ENCODE results near the gene CDC73.

Gene CDC73

DNA sequence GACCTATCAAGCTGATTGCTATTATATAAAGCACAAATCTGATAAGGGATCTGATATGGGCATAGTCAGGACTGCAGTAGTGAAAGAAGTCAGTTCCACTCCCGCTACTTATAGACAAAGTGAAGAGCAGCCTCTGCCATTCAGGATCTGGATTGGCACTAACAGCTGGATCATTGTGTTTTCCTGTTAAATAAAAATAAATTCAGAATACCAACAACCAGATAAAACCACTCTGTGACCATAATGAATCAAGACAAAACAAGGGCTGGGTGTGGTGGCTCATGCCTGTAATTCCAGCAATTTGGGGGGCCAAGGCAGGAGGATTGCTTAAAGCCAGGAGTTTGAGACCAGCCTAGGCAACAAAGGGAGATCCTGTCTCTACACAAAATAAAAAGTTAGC lies 11.6 kb upstream of the CDC73 start:
- H3K4me1 Mint-ChIP-seq, result peaks cover 5% of the 10 kb centered on the region
- TF ChIP-seq, protein P1, sequence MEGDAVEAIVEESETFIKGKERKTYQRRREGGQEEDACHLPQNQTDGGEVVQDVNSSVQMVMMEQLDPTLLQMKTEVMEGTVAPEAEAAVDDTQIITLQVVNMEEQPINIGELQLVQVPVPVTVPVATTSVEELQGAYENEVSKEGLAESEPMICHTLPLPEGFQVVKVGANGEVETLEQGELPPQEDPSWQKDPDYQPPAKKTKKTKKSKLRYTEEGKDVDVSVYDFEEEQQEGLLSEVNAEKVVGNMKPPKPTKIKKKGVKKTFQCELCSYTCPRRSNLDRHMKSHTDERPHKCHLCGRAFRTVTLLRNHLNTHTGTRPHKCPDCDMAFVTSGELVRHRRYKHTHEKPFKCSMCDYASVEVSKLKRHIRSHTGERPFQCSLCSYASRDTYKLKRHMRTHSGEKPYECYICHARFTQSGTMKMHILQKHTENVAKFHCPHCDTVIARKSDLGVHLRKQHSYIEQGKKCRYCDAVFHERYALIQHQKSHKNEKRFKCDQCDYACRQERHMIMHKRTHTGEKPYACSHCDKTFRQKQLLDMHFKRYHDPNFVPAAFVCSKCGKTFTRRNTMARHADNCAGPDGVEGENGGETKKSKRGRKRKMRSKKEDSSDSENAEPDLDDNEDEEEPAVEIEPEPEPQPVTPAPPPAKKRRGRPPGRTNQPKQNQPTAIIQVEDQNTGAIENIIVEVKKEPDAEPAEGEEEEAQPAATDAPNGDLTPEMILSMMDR (IDR thresholded peaks at IDR 0.05; ENCODE audit: unreplicated experiment in 3 of 3), result no peak
- H3K9me3 Mint-ChIP-seq, result no peaks in the 10 kb centered on the region
- peaks cover 5% of the 10 kb centered on the region for H3K27me3 Mint-ChIP-seq (ENCODE audit: low read depth)
- no peak overlapping the region for H3K4me3 Mint-ChIP-seq
- no peaks in the 10 kb centered on the region for H3K36me3 Mint-ChIP-seq (ENCODE audit: low read depth)
- H3K27ac Mint-ChIP-seq, result no peak overlapping the region

DNA sequence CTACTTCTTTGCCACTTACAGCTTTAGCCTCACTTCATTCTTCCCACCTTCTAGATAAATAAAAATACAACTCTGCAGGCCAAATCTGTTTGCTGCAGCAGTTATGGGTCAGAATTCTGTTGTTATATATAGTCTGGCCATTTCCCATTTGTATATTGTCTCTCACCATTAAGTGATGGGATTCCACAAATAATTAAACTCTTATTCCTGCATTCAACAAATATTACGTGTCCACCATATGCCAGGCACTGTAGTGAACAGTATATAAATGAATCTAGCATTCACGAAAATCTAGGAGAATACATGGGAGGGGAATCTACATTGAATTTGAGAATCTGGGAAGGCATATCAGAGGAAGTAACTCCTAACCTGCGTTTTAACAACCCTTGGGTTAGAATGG lies 11.0 kb upstream of the CDC73 start:
- Mint-ChIP-seq H3K4me3 (no peak overlapping the region), H3K4me1 (no peaks in the 10 kb centered on the region), H3K9me3 (no peaks in the 10 kb centered on the region), H3K27me3 (ENCODE audit: low read depth) (peaks cover 5% of the 10 kb centered on the region), H3K36me3 (ENCODE audit: low read depth) (no peaks in the 10 kb centered on the region), H3K27ac (no peak overlapping the region)
- TF ChIP-seq, protein P1 (IDR thresholded peaks at IDR 0.05; ENCODE audit: unreplicated experiment in 3 of 3), result no peak

DNA sequence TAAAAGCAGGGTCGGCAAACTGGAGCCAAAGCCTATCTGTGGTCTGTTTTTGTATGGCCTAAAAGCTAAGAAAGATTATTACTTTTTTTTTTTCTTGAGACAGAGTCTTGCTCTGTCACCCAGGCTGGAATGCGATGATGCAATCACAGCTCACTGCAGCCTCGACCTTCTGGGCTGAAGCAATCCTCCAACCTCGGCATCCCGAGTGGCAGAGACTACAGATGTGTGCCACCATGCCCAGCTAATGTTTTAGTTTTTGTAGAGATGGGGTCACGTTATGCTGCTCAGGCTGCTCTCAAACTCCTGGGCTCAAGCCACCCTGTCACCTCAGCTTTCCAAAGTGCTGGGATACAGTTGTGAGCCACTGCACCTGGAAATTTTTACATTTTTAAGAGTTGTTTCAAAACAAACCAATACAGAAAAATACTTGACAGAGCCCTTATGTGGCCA lies 10.2 kb upstream of the CDC73 start:
- H3K4me3 Mint-ChIP-seq, result no peak overlapping the region
- TF ChIP-seq, protein P1 (IDR thresholded peaks at IDR 0.05; ENCODE audit: unreplicated experiment in 3 of 3), result no peak
- no peaks in the 10 kb centered on the region for H3K36me3 Mint-ChIP-seq (ENCODE audit: low read depth)
- H3K4me1 Mint-ChIP-seq, result no peaks in the 10 kb centered on the region
- peaks cover 5% of the 10 kb centered on the region for H3K27me3 Mint-ChIP-seq (ENCODE audit: low read depth)
- peak overlapping the region; percentile 45 to 96 (median 90) for H3K27ac Mint-ChIP-seq
- no peaks in the 10 kb centered on the region for H3K9me3 Mint-ChIP-seq

DNA sequence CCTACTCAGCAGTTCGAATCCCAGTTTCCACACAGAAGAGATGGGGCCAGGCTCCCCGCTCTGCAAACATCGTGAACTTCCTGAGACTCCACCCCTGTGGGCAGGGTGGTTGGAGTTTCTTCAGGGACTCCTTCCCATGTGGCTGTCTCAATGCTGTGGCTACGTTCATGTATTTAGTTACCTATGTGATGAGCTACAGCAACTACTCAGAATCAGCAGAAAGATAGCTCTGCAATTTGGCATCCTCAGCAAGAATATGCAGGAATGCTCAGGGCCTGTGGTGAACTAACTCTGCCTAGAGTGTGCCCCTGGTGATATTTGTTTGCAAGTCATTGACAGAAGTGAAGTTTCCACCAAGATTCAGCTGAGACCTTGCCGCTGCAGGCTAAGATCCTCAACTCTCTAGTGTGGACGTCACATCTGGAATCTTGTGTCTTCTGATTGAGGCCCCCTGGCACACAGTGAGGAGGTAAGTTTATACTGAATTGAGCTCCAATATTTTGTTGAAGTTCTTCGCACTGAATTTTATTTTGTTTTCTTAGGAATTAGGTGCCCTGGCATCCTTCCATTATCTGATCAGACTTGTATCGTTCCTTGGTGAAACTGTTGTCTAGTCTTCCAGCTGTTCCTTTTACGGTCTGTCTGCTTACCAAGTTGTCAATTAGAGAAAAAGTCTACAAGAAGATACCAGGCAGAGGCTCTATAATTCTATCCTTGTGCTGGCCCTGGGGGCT lies 8.4 kb upstream of the CDC73 start:
- peak overlapping the region in 1 of 3 experiments; percentile 8 for H3K4me3 Mint-ChIP-seq
- no peaks in the 10 kb centered on the region for H3K36me3 Mint-ChIP-seq (ENCODE audit: low read depth)
- H3K27ac Mint-ChIP-seq, result peak overlapping the region in 2 of 3 experiments; percentile 54 to 69
- TF ChIP-seq, protein P1 (IDR thresholded peaks at IDR 0.05; ENCODE audit: unreplicated experiment in 3 of 3), result no peak
- no peaks in the 10 kb centered on the region for H3K9me3 Mint-ChIP-seq
- H3K27me3 Mint-ChIP-seq (ENCODE audit: low read depth), result peaks cover 5% of the 10 kb centered on the region
- H3K4me1 Mint-ChIP-seq, result no peaks in the 10 kb centered on the region

DNA sequence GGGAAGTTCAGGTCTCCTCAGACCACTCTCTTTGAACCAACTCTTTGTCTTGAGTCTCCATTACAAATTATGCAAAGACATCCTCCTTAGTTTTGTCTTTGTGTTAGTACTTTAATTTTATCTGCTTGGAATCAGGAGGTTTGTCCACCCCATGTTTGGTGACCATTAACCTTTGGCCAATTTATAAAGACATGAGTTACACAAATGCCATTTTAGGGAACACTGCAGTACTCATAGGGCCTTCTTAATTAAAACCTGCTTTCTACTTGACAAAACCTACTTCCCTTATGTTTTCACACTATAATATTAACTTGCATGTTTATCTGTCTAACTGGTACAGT lies 7.9 kb upstream of the CDC73 start:
- TF ChIP-seq, protein P1 (IDR thresholded peaks at IDR 0.05; ENCODE audit: unreplicated experiment in 3 of 3), result no peak
- Mint-ChIP-seq H3K4me1 (no peaks in the 10 kb centered on the region), H3K27ac (peak overlapping the region in 2 of 3 experiments; percentile 54 to 69), H3K27me3 (ENCODE audit: low read depth) (peaks cover 3% of the 10 kb centered on the region), H3K36me3 (ENCODE audit: low read depth) (no peaks in the 10 kb centered on the region), H3K4me3 (peak overlapping the region in 1 of 3 experiments; percentile 8), H3K9me3 (no peaks in the 10 kb centered on the region)

All from nephron (organoid).